ENCODE data around the gene ELMO2.

The ELMO2 gene

GRCh38 chr20:46416839-46417238 lies 10.4 kb upstream of the ELMO2 start:
- TF ChIP-seq MAX (IDR thresholded peaks at IDR 0.05) (no peak), CEBPB (IDR thresholded peaks at IDR 0.05) (no peak), FOXM1 (IDR thresholded peaks at IDR 0.05; ENCODE audit: borderline replicate concordance, low read depth) (no peak), TCF12 (IDR thresholded peaks at IDR 0.05; ENCODE audit: low read depth) (no peak), ZBTB7A (IDR thresholded peaks at IDR 0.05; ENCODE audit: low read depth) (no peak), NFIC (IDR thresholded peaks at IDR 0.05) (no peak), TEAD4 (IDR thresholded peaks at IDR 0.05) (no peak), REST (IDR thresholded peaks at IDR 0.05; ENCODE audit: low read depth) (no peak), TAF1 (IDR thresholded peaks at IDR 0.05; ENCODE audit: low read depth) (no peak), CREB1 (IDR thresholded peaks at IDR 0.05; ENCODE audit: low read depth) (no peak), EP300 (IDR thresholded peaks at IDR 0.05; ENCODE audit: borderline replicate concordance) (no peak), RAD21 (IDR thresholded peaks at IDR 0.05; ENCODE audit: low read depth) (no peak), USF1 (IDR thresholded peaks at IDR 0.05) (no peak), YY1 (IDR thresholded peaks at IDR 0.05; ENCODE audit: low read depth) (no peak), EGR1 (IDR thresholded peaks at IDR 0.05) (no peak)

- TF ChIP-seq CREB1 (IDR thresholded peaks at IDR 0.05; ENCODE audit: low read depth), result no peak
- TF ChIP-seq EP300 (IDR thresholded peaks at IDR 0.05; ENCODE audit: borderline replicate concordance), result no peak
- TF ChIP-seq TCF12 (IDR thresholded peaks at IDR 0.05; ENCODE audit: low read depth), result no peak
- no peak for TF ChIP-seq TEAD4 (IDR thresholded peaks at IDR 0.05)
- TF ChIP-seq YY1 (IDR thresholded peaks at IDR 0.05; ENCODE audit: low read depth), result no peak
- no peak for TF ChIP-seq RAD21 (IDR thresholded peaks at IDR 0.05; ENCODE audit: low read depth)
- no peak for TF ChIP-seq TAF1 (IDR thresholded peaks at IDR 0.05; ENCODE audit: low read depth)
- no peak for TF ChIP-seq USF1 (IDR thresholded peaks at IDR 0.05)
- no peak for TF ChIP-seq REST (IDR thresholded peaks at IDR 0.05; ENCODE audit: low read depth)
- no peak for TF ChIP-seq FOXM1 (IDR thresholded peaks at IDR 0.05; ENCODE audit: borderline replicate concordance, low read depth)
- TF ChIP-seq CEBPB (IDR thresholded peaks at IDR 0.05), result no peak
- no peak for TF ChIP-seq ZBTB7A (IDR thresholded peaks at IDR 0.05; ENCODE audit: low read depth)
- TF ChIP-seq MAX (IDR thresholded peaks at IDR 0.05), result no peak
- no peak for TF ChIP-seq EGR1 (IDR thresholded peaks at IDR 0.05)
- no peak for TF ChIP-seq NFIC (IDR thresholded peaks at IDR 0.05)
These were observed 10.0 kb upstream of the ELMO2 start for GRCh38 chr20:46416421-46416820.

- TF ChIP-seq ZBTB7A (IDR thresholded peaks at IDR 0.05; ENCODE audit: low read depth) (no peak), YY1 (IDR thresholded peaks at IDR 0.05; ENCODE audit: low read depth) (no peak), TEAD4 (IDR thresholded peaks at IDR 0.05) (no peak), TAF1 (IDR thresholded peaks at IDR 0.05; ENCODE audit: low read depth) (no peak), CEBPB (IDR thresholded peaks at IDR 0.05) (no peak), REST (IDR thresholded peaks at IDR 0.05; ENCODE audit: low read depth) (no peak), EGR1 (IDR thresholded peaks at IDR 0.05) (no peak), USF1 (IDR thresholded peaks at IDR 0.05) (no peak), EP300 (IDR thresholded peaks at IDR 0.05; ENCODE audit: borderline replicate concordance) (no peak), FOXM1 (IDR thresholded peaks at IDR 0.05; ENCODE audit: borderline replicate concordance, low read depth) (no peak), RAD21 (IDR thresholded peaks at IDR 0.05; ENCODE audit: low read depth) (no peak), TCF12 (IDR thresholded peaks at IDR 0.05; ENCODE audit: low read depth) (no peak), MAX (IDR thresholded peaks at IDR 0.05) (no peak), CREB1 (IDR thresholded peaks at IDR 0.05; ENCODE audit: low read depth) (no peak), NFIC (IDR thresholded peaks at IDR 0.05) (no peak)
These were observed 9.4 kb upstream of the ELMO2 start for GRCh38 chr20:46415773-46416172.

Data from Ishikawa (cell line).